K562 (cell line): Measurements from ENCODE around the gene BCL2L1. TPM values are rescaled to one million over a fixed set of nuclear protein-coding genes. Genes with fewer than 3 reads are reported as not detected.
A peak's percentile ranks its signal among the peaks of the same experiment; 100 is the strongest.

Experiments used
- DMBX1 ChIP-seq: fragments of 250-450 bp; sonication (Bioruptor Pico); IDR thresholded peaks from 2 replicates; pipeline ENCODE4 v1.8.0; 2022; ENCODE audit warnings: inconsistent platforms, mild to moderate bottlenecking, moderate library complexity, borderline replicate concordance
- EP300 ChIP-seq: IDR thresholded peaks from 2 replicates; pipeline ENCODE4 v1.6.1; 2012; ENCODE audit warnings: low read length, improper control_type of control experiment
- ETS2 ChIP-seq: IDR thresholded peaks from 2 replicates; pipeline ENCODE4 v1.6.1; 2016; ENCODE audit warnings: borderline replicate concordance, missing genetic modification characterization, mild to moderate bottlenecking, moderate library complexity, missing compliant biosample characterization; ENCODE audit not compliant: poor library complexity, severe bottlenecking
- KLF13 ChIP-seq: fragments of 450-650 bp; IDR thresholded peaks from 2 replicates; pipeline ENCODE4 v1.6.1; 2016; ENCODE audit warnings: missing genetic modification characterization, low read depth, mild to moderate bottlenecking, missing compliant biosample characterization, moderate library complexity, borderline replicate concordance
- NFE2 ChIP-seq: IDR thresholded peaks from 2 replicates; pipeline ENCODE4 v1.6.1; 2014; ENCODE audit warnings: antibody characterized with exemption, low read depth
- NR2C1 ChIP-seq, 2 experiments: fragments of 450-650 bp; IDR thresholded peaks; 2 replicates each; pipeline ENCODE4 v1.6.1; 2017; ENCODE audit warnings: mild to moderate bottlenecking in 2 of 2, antibody characterized with exemption in 1 of 2, inconsistent platforms in 1 of 2, missing compliant biosample characterization in 1 of 2, missing genetic modification characterization in 1 of 2
- PHF8 ChIP-seq: fragments of 200-600 bp; sonication (generic); IDR thresholded peaks from 2 replicates; pipeline ENCODE4 v1.6.1; 2012; ENCODE audit warnings: mixed run types, mild to moderate bottlenecking, inconsistent platforms, low read length, moderate library complexity, borderline replicate concordance
- POLR2AphosphoS2 ChIP-seq: IDR thresholded peaks from 2 replicates; pipeline ENCODE4 v1.6.1; 2012; ENCODE audit warnings: low read length, improper control_type of control experiment
- RHOXF2B ChIP-seq: fragments of 250-450 bp; sonication (Bioruptor Pico); conservative IDR thresholded peaks from 2 replicates; pipeline ENCODE4 v1.5.1; 2021
- TAF9B ChIP-seq: fragments of 450-650 bp; IDR thresholded peaks from 2 replicates; pipeline ENCODE4 v1.6.1; 2018; ENCODE audit warnings: mild to moderate bottlenecking; ENCODE audit not compliant: partially characterized antibody
- TBP ChIP-seq: optimal IDR thresholded peaks from 2 replicates; pipeline ENCODE3; 2011; ENCODE audit warnings: low read depth, low read length, improper control_type of control experiment
- ZBTB43 ChIP-seq: sonication (generic); formaldehyde crosslinking; IDR thresholded peaks from 2 replicates; pipeline ENCODE4 v1.8.0; 2023; ENCODE audit warnings: mild to moderate bottlenecking, missing genetic modification reagents
- ZFX ChIP-seq: sonication (generic); formaldehyde crosslinking; IDR thresholded peaks from 2 replicates; pipeline ENCODE4 v1.8.0; 2022; ENCODE audit warnings: mild to moderate bottlenecking, missing genetic modification reagents, moderate library complexity
- ZNF778 ChIP-seq: fragments of 450-650 bp; formaldehyde crosslinking; IDR thresholded peaks from 2 replicates; pipeline ENCODE4 v1.4.0; 2020; ENCODE audit warnings: mild to moderate bottlenecking, moderate library complexity
- polyA plus RNA-seq, 8 experiments: library from polyadenylated mRNA; depleted of rRNA in 4 of 8; stranded (reverse) in 5 of 8; unstranded in 3 of 8; fragments of >200 nt; fragmentation: Nextera tagmentation in 2 of 8; fragmentation: Illumina TruSeq in 1 of 8; extraction: Ambion mirVana in 2 of 8; extraction: Trizol in 1 of 8; gene quantifications; 2 replicates each; pipeline versions ENCODE4 v1.2.1 to v1.2.3, GENCODE V29; 2011 to 2014; ENCODE audit warnings: inconsistent platforms in 1 of 8, missing spikeins in 1 of 8
- total RNA-seq, 7 experiments: library from RNA; depleted of rRNA in 6 of 7; stranded (reverse); fragments of >200 nt in 6 of 7; fragmentation: Illumina TruSeq in 2 of 7; extraction: Trizol in 2 of 7; gene quantifications; 2 replicates each; pipeline versions ENCODE4 v1.2.1 to v1.2.3, GENCODE V29; 2011 to 2021; ENCODE audit warnings: low replicate concordance in 1 of 7
- TF ChIP-seq, protein P1 (sequence below): fragments of 200-600 bp; sonication (generic); IDR thresholded peaks from one replicate; pipeline ENCODE4 v1.6.1; 2012; ENCODE audit warnings: mild to moderate bottlenecking, low read depth, low read length, inconsistent platforms
- TF ChIP-seq, protein P2 (sequence below): sonication (generic); formaldehyde crosslinking; IDR thresholded peaks from 2 replicates; pipeline ENCODE4 v1.8.1; 2022; ENCODE audit warnings: missing genetic modification reagents

BCL2L1 gene
- total and polyA plus RNA-seq, 9 of the 15 experiments (the other 6 are each of a cell fraction or from before 2014, with no cell fraction given), result 3.3 to 182 (median 120) TPM

DNA sequence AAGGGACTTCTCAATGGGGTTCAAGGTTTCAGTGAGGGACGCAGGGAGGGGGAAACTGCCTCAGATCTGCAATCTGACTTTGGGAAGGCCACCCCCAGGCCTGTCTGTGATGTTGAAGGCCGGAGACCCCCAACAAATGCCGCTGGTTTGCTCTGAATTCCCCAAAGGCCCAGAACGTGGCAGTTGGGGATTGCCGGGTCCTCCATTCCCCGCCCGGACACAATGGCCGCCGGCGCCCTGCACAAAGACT is 326 bp upstream of the BCL2L1 start (continued):
- TF ChIP-seq ZBTB43 (CRISPR knock-in tag) (no peak), NR2C1 (IDR thresholded peaks at IDR 0.05) (no peak), NR2C1 (tag; IDR thresholded peaks at IDR 0.05) (0 out of 2 replicates have a peak, but pooled peaks have one; percentile 21), RHOXF2B (CRISPR knock-in tag) (no peak), KLF13 (no peak), EP300 (no peak), NFE2 (no peak), DMBX1 (CRISPR knock-in tag) (0 out of 2 replicates have a peak, but pooled peaks have one; percentile 8), TBP (peak; percentile 14), ZNF778 (no peak), TAF9B (no peak), PHF8 (no peak), ETS2 (tag) (no peak), POLR2AphosphoS2 (no peak), ZFX (CRISPR knock-in tag) (no peak)
- TF ChIP-seq, protein P1, sequence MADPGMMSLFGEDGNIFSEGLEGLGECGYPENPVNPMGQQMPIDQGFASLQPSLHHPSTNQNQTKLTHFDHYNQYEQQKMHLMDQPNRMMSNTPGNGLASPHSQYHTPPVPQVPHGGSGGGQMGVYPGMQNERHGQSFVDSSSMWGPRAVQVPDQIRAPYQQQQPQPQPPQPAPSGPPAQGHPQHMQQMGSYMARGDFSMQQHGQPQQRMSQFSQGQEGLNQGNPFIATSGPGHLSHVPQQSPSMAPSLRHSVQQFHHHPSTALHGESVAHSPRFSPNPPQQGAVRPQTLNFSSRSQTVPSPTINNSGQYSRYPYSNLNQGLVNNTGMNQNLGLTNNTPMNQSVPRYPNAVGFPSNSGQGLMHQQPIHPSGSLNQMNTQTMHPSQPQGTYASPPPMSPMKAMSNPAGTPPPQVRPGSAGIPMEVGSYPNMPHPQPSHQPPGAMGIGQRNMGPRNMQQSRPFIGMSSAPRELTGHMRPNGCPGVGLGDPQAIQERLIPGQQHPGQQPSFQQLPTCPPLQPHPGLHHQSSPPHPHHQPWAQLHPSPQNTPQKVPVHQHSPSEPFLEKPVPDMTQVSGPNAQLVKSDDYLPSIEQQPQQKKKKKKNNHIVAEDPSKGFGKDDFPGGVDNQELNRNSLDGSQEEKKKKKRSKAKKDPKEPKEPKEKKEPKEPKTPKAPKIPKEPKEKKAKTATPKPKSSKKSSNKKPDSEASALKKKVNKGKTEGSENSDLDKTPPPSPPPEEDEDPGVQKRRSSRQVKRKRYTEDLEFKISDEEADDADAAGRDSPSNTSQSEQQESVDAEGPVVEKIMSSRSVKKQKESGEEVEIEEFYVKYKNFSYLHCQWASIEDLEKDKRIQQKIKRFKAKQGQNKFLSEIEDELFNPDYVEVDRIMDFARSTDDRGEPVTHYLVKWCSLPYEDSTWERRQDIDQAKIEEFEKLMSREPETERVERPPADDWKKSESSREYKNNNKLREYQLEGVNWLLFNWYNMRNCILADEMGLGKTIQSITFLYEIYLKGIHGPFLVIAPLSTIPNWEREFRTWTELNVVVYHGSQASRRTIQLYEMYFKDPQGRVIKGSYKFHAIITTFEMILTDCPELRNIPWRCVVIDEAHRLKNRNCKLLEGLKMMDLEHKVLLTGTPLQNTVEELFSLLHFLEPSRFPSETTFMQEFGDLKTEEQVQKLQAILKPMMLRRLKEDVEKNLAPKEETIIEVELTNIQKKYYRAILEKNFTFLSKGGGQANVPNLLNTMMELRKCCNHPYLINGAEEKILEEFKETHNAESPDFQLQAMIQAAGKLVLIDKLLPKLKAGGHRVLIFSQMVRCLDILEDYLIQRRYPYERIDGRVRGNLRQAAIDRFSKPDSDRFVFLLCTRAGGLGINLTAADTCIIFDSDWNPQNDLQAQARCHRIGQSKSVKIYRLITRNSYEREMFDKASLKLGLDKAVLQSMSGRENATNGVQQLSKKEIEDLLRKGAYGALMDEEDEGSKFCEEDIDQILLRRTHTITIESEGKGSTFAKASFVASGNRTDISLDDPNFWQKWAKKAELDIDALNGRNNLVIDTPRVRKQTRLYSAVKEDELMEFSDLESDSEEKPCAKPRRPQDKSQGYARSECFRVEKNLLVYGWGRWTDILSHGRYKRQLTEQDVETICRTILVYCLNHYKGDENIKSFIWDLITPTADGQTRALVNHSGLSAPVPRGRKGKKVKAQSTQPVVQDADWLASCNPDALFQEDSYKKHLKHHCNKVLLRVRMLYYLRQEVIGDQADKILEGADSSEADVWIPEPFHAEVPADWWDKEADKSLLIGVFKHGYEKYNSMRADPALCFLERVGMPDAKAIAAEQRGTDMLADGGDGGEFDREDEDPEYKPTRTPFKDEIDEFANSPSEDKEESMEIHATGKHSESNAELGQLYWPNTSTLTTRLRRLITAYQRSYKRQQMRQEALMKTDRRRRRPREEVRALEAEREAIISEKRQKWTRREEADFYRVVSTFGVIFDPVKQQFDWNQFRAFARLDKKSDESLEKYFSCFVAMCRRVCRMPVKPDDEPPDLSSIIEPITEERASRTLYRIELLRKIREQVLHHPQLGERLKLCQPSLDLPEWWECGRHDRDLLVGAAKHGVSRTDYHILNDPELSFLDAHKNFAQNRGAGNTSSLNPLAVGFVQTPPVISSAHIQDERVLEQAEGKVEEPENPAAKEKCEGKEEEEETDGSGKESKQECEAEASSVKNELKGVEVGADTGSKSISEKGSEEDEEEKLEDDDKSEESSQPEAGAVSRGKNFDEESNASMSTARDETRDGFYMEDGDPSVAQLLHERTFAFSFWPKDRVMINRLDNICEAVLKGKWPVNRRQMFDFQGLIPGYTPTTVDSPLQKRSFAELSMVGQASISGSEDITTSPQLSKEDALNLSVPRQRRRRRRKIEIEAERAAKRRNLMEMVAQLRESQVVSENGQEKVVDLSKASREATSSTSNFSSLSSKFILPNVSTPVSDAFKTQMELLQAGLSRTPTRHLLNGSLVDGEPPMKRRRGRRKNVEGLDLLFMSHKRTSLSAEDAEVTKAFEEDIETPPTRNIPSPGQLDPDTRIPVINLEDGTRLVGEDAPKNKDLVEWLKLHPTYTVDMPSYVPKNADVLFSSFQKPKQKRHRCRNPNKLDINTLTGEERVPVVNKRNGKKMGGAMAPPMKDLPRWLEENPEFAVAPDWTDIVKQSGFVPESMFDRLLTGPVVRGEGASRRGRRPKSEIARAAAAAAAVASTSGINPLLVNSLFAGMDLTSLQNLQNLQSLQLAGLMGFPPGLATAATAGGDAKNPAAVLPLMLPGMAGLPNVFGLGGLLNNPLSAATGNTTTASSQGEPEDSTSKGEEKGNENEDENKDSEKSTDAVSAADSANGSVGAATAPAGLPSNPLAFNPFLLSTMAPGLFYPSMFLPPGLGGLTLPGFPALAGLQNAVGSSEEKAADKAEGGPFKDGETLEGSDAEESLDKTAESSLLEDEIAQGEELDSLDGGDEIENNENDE, result no peak
- TF ChIP-seq, protein P2, sequence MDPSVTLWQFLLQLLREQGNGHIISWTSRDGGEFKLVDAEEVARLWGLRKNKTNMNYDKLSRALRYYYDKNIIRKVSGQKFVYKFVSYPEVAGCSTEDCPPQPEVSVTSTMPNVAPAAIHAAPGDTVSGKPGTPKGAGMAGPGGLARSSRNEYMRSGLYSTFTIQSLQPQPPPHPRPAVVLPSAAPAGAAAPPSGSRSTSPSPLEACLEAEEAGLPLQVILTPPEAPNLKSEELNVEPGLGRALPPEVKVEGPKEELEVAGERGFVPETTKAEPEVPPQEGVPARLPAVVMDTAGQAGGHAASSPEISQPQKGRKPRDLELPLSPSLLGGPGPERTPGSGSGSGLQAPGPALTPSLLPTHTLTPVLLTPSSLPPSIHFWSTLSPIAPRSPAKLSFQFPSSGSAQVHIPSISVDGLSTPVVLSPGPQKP, result no peak
